B cell (primary cell): ENCODE results near the gene MAPRE2. TPM values are rescaled to one million over a fixed set of nuclear protein-coding genes. Genes with fewer than 3 reads are reported as not detected.

Experiments used
- ATAC-seq: fragments of 200-7000 bp; cut with Tn5 transposase; one replicate; pipeline ENCODE4 v1.10.0; 2021; ENCODE audit warnings: low read depth, mild to moderate bottlenecking, moderate number of reproducible peaks, moderate library complexity
- CTCF ChIA-PET: fragments of 350-600 bp; sonication (Branson Sonifier 250); formaldehyde crosslinking; loops from one replicate; lab custom pipeline; 2021; ENCODE audit warnings: antibody characterized with exemption, inconsistent platforms; lab: Charles Lee
- POLR2A ChIA-PET: fragments of 350-600 bp; sonication (Branson Sonifier 250); formaldehyde crosslinking; loops from one replicate; lab custom pipeline; 2021; ENCODE audit warnings: antibody characterized with exemption; lab: Charles Lee
- DNase-seq: peaks from one replicate; pipeline ENCODE4 v3.0.0; 2013
- H2AFZ ChIP-seq: 2 replicates; pipeline ENCODE4 v1.6.1; 2012; ENCODE audit warnings: mild to moderate bottlenecking, low read depth, low read length; ENCODE audit not compliant: insufficient read depth, poor library complexity, severe bottlenecking
- H3K27ac ChIP-seq, 2 donors: 1 replicate in 1 of 2; 2 replicates in 1 of 2; pipeline ENCODE4 v1.5.1; 2012 to 2013; ENCODE audit warnings: low read length in 2 of 2, mild to moderate bottlenecking in 2 of 2, moderate library complexity in 1 of 2
- H3K27me3 ChIP-seq, 4 experiments: fragments of 200-600 bp in 1 of 4; sonication (generic) in 1 of 4; replicated peaks in 1 of 4; 1 replicate in 2 of 4; 2 replicates in 2 of 4; pipeline versions ENCODE4 v1.6.1 to v1.7.0; 2013 to 2016; ENCODE audit warnings: low read length in 3 of 4, mild to moderate bottlenecking in 2 of 4, mixed read lengths in 1 of 4, moderate library complexity in 1 of 4; ENCODE audit not compliant: insufficient read depth in 4 of 4, control insufficient read depth in 3 of 4; ENCODE audit errors: control extremely low read depth in 1 of 4
- H3K36me3 ChIP-seq, 2 experiments: replicated peaks in 1 of 2; 1 replicate in 1 of 2; 2 replicates in 1 of 2; pipeline versions ENCODE4 v1.6.1 to v1.7.1; 2013; ENCODE audit warnings: low read length in 1 of 2; ENCODE audit not compliant: insufficient read depth in 2 of 2, control insufficient read depth in 1 of 2; ENCODE audit errors: control extremely low read depth in 1 of 2, extremely low read depth in 1 of 2
- H3K4me1 ChIP-seq, 2 donors: fragments of 200-600 bp in 1 of 2; sonication (generic) in 1 of 2; 1 replicate in 1 of 2; 2 replicates in 1 of 2; pipeline versions ENCODE4 v1.5.1 to v1.6.1; 2013 to 2017; ENCODE audit warnings: low read length in 2 of 2; ENCODE audit not compliant: control insufficient read depth in 2 of 2, insufficient read depth in 2 of 2
- H3K4me2 ChIP-seq: replicated peaks from 2 replicates; pipeline ENCODE3; 2012; ENCODE audit warnings: mild to moderate bottlenecking, low read depth, low read length; ENCODE audit not compliant: poor library complexity, severe bottlenecking
- H3K4me3 ChIP-seq, 5 experiments: fragments of 200-600 bp in 1 of 5; sonication (generic) in 1 of 5; 1 replicate in 3 of 5; 2 replicates in 2 of 5; pipeline versions ENCODE4 v1.5.1 to v1.7.0; 2011 to 2016; ENCODE audit warnings: low read length in 4 of 5, mild to moderate bottlenecking in 4 of 5, low read depth in 2 of 5, control low read depth in 1 of 5, moderate library complexity in 1 of 5; ENCODE audit not compliant: insufficient read depth in 1 of 5; ENCODE audit errors: control extremely low read depth in 1 of 5, extremely low read depth in 1 of 5
- H3K79me2 ChIP-seq: fragments of 200-600 bp; sonication (generic); one replicate; pipeline ENCODE4 v1.6.0; 2016; ENCODE audit warnings: low read length; ENCODE audit not compliant: control insufficient read depth, insufficient read depth
- H3K9ac ChIP-seq: fragments of 200-600 bp; sonication (generic); 2 replicates; pipeline ENCODE4 v1.6.1; 2017; ENCODE audit warnings: mild to moderate bottlenecking, low read length, moderate library complexity
- H3K9me3 ChIP-seq, 3 donors: one replicate each; pipeline versions ENCODE4 v1.6.1 to v1.7.1; 2013; ENCODE audit warnings: low read length in 2 of 3; ENCODE audit not compliant: control insufficient read depth in 2 of 3, insufficient read depth in 1 of 3; ENCODE audit errors: control extremely low read depth in 1 of 3
- H4K20me1 ChIP-seq: 2 replicates; pipeline ENCODE4 v1.6.0; 2012; ENCODE audit warnings: mild to moderate bottlenecking, low read length; ENCODE audit not compliant: insufficient read depth, control insufficient read depth, poor library complexity, severe bottlenecking
- H3K27ac Mint-ChIP-seq: one replicate; pipeline ENCODE4 v1.8.0; 2021; ENCODE audit warnings: mixed read lengths
- H3K27me3 Mint-ChIP-seq: one replicate; pipeline ENCODE4 v1.8.0; 2021; ENCODE audit warnings: mixed read lengths
- H3K4me1 Mint-ChIP-seq: one replicate; pipeline ENCODE4 v1.8.0; 2021; ENCODE audit warnings: mixed read lengths
- H3K4me3 Mint-ChIP-seq: one replicate; pipeline ENCODE4 v1.8.0; 2021; ENCODE audit warnings: mixed read lengths
- H3K9me3 Mint-ChIP-seq: one replicate; pipeline ENCODE4 v1.8.0; 2022; ENCODE audit warnings: mixed read lengths; ENCODE audit not compliant: insufficient read depth
- EZH2 ChIP-seq: IDR thresholded peaks from 2 replicates; pipeline ENCODE4 v1.6.1; 2012; ENCODE audit warnings: borderline replicate concordance, low read depth, mild to moderate bottlenecking, moderate library complexity, low read length; ENCODE audit not compliant: insufficient read depth, poor library complexity, severe bottlenecking
- WGBS: methylation state at CpG from one replicate; pipeline ENCODE4 v1.1.5; 2013; ENCODE audit warnings: missing lambda C conversion rate; ENCODE audit not compliant: insufficient coverage; 5-methylcytosine and 5-hydroxymethylcytosine counted together
- intact Hi-C: fragments of 100-400 bp; cut with micrococcal nuclease; formaldehyde crosslinking; loops from one replicate; pipeline ENCODE4 v1.10.0; 2022
- polyA plus RNA-seq: library from polyadenylated mRNA; depleted of rRNA; stranded (reverse); fragments of >200 nt; gene quantifications from 2 replicates; pipeline ENCODE4 v1.2.3, GENCODE V29; 2012
- total RNA-seq, 2 donors: library from RNA; stranded (reverse); fragments of 120-200 nt in 1 of 2; gene quantifications; 1 replicate in 1 of 2; 2 replicates in 1 of 2; pipeline versions ENCODE4 v1.2.3 to v1.2.4, GENCODE V29; 2013 to 2022
- TF ChIP-seq, protein P1 (sequence below): fragments of 200-600 bp; IDR thresholded peaks from one replicate; pipeline ENCODE4 v1.8.0; 2022; ENCODE audit warnings: antibody characterized with exemption, mild to moderate bottlenecking

The MAPRE2 gene
- total and polyA plus RNA-seq, 2 donors (not counting 1 experiment from before 2014, with no cell fraction given) = 36.7 to 63.3 TPM

DNA sequence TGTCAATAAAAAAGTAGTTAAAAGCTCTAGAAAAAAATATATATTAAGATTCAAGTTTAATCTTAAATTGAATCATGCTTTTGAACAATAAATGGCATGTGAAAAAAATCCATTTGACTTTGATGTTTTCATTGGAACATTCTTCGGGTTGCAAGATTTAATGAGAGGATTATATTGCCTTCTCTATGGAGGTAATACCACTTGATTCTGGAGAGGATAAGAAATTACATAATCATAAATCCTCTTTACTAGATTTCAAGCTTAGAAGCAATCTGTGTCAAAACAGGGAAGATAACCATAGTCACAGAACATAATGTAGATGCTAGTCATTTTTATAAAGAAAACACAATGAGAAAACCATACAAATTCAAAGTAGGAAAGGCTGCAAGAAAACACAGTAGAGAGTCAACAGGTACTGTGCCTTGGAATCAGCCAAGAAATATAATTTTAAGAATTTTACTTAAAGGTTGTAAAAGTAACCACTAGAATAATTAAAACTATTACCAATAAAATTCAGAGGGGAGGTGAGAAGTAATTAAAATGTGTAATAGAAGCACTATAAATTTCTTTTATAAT is 18.7 kb upstream of the MAPRE2 start:
- ATAC-seq (no peak), DNase-seq (no peak)
- H3K9ac ChIP-seq = no peak overlapping the region
- no peak for TF ChIP-seq EZH2
- TF ChIP-seq, protein P1, sequence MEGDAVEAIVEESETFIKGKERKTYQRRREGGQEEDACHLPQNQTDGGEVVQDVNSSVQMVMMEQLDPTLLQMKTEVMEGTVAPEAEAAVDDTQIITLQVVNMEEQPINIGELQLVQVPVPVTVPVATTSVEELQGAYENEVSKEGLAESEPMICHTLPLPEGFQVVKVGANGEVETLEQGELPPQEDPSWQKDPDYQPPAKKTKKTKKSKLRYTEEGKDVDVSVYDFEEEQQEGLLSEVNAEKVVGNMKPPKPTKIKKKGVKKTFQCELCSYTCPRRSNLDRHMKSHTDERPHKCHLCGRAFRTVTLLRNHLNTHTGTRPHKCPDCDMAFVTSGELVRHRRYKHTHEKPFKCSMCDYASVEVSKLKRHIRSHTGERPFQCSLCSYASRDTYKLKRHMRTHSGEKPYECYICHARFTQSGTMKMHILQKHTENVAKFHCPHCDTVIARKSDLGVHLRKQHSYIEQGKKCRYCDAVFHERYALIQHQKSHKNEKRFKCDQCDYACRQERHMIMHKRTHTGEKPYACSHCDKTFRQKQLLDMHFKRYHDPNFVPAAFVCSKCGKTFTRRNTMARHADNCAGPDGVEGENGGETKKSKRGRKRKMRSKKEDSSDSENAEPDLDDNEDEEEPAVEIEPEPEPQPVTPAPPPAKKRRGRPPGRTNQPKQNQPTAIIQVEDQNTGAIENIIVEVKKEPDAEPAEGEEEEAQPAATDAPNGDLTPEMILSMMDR = no peak
- H3K4me1 Mint-ChIP-seq = peaks cover 10% of the 10 kb centered on the region
- no peaks in the 10 kb centered on the region for H3K27me3 ChIP-seq
- peaks cover 0 to 3% of the 10 kb centered on the region in 2 donors for H3K4me1 ChIP-seq
- no peaks in the 10 kb centered on the region for H3K27me3 Mint-ChIP-seq
- H3K27ac ChIP-seq = no peak overlapping the region
- intact Hi-C loops = no loop called here
- WGBS = no CpG with 5 or more reads among the region's 1 CpG
- POLR2A ChIA-PET = no interaction called here
- no peak overlapping the region for H2AFZ ChIP-seq
- no peak overlapping the region for H3K4me3 Mint-ChIP-seq
- H3K79me2 ChIP-seq = no peaks in the 10 kb centered on the region
- CTCF ChIA-PET = interaction anchor here (1.1 to 1.8 kb wide), 2 partner anchors 9 to 16 kb away, joined by 3 to 4 read pairs; no protein-coding TSS in a partner anchor
- H3K9me3 ChIP-seq = no peaks in the 10 kb centered on the region
- no peak overlapping the region for H3K4me3 ChIP-seq
- H4K20me1 ChIP-seq = no peaks in the 10 kb centered on the region
- H3K36me3 ChIP-seq = no peaks in the 10 kb centered on the region
- H3K27ac Mint-ChIP-seq = no peak overlapping the region
- no peaks in the 10 kb centered on the region for H3K9me3 Mint-ChIP-seq
- no peak overlapping the region for H3K4me2 ChIP-seq

- ATAC-seq (no peak), DNase-seq (no peak)
- Histone ChIP-seq H4K20me1 (no peaks in the 10 kb centered on the region), H3K9me3 (no peaks in the 10 kb centered on the region), H3K4me3 (no peak overlapping the region), H2AFZ (no peak overlapping the region), H3K4me2 (no peak overlapping the region), H3K4me1 (peaks cover under 1 to 4% of the 10 kb centered on the region in 2 donors), H3K79me2 (peaks cover 4% of the 10 kb centered on the region), H3K27ac (no peak overlapping the region), H3K27me3 (no peaks in the 10 kb centered on the region), H3K36me3 (no peaks in the 10 kb centered on the region), H3K9ac (no peak overlapping the region)
- intact Hi-C loops = no loop called here
- Mint-ChIP-seq H3K27me3 (no peaks in the 10 kb centered on the region), H3K4me3 (no peak overlapping the region), H3K9me3 (no peaks in the 10 kb centered on the region), H3K4me1 (peaks cover 11% of the 10 kb centered on the region), H3K27ac (no peak overlapping the region)
- POLR2A ChIA-PET = no interaction called here
- no peak for TF ChIP-seq EZH2
- TF ChIP-seq, protein P1 = no peak
- no CpG with 5 or more reads among the region's 3 CpGs for WGBS
- CTCF ChIA-PET = interaction anchor here (3.1 to 8.6 kb wide), 5 partner anchors 15 to 208 kb away, joined by 20 to 141 read pairs (median 75); partner anchors contain the start of gene MAPRE2
Measured at GRCh38 chr18:35024196-35024595, 17.0 kb upstream of the MAPRE2 start.
